Islet of Langerhans (tissue), 1 donor: Measurements from ENCODE around the gene KRTAP16-1.

ENCODE experiments used
- FAIRE-seq: peaks from one replicate; lab custom pipeline; 2011; peaks lifted over from hg19 to GRCh38; lab: Jason Lieb, UNC

The KRTAP16-1 gene

DNA sequence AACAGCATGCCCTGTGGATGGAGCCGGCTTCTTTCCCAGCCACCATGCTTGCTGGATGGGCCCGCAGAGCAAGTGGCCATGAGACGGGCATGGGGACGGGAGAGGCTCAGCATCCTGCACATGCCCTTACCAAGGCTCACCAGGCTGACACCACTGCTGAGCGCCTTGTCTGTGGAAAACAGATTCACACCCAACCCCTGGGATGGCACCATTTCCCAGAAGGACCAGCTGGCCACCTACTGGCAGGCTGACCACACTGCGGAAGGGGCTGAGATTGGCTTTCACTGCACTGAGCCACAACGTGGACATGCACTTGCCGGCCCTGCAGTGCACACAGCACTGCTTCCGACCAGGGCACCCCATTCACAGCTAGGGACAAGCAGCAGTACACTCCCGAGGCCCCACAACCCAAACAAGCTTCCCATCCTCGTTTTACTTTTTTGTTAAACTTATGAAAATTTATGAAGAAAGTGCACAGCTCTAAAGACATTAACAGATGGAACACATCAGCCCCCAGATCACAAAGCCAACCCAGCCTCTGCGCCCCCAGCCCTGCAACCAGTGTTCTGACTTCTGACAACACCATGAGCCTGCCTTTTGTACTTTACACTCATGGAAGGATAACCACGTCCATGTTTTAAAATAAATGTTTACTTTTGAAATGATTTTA, 20.3 kb upstream of the KRTAP16-1 start:
- no peak for FAIRE-seq

GRCh38 chr17:41328207-41328606, 19.1 kb upstream of the KRTAP16-1 start:
- no peak for FAIRE-seq

DNA sequence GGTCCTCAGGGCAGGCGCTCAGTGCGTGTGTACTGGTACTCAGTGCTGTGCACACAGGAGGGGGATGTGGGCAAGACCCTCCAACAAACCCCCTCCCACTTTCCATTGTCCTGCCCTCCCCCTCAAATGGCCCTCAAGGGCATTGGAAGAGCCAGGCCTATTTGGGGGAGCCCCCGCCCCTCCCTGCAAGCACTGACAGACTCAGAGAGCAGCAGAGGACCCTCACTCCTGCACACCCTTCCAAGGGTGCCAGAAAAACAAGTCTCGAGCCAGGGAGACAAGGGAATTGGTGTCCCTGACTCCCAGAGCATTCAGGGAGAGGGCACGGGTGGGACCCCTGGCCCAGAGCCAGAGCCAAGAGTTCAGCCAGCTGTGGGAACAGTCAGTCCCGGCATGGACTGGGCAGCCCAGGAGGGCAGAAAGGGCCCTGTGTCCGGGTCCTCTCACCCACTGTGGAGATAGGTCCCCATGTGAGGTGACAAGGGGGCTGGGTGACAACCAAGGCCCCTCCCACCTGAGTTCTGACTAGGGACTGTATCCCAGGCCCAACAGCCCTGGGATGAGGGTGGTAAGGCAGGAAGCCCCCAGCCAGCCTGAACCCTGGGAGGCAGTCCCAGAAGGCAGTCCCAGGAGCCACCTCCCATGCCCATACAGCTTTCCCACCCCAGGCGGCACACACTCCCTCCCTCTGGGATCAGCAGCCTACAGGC, 18.5 kb upstream of the KRTAP16-1 start:
- FAIRE-seq, result no peak

- no peak for FAIRE-seq
Measured at GRCh38 chr17:41326173-41327145, 17.4 kb upstream of the KRTAP16-1 start.

GRCh38 chr17:41325611-41326010, 16.5 kb upstream of the KRTAP16-1 start:
- no peak for FAIRE-seq

DNA sequence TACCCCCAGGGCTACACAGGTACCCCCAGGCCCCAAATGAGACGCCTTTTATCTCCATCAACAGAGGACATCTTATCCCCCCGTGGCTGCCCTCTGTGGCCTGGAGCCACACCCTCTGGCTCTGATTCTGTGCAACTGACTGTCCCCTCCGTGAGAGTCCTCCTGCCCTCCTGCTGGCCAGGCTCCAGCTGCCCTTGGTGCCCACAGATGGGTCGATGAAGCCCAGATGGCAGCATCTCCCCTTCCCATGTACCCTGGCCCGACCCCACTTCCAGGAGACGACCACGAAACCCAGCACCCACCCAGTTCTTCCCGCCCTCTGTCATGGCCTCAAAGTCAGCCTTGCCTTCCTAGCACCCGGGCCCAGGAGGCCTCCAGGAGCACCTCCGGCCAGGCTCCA, 16.0 kb upstream of the KRTAP16-1 start:
- no peak for FAIRE-seq

DNA sequence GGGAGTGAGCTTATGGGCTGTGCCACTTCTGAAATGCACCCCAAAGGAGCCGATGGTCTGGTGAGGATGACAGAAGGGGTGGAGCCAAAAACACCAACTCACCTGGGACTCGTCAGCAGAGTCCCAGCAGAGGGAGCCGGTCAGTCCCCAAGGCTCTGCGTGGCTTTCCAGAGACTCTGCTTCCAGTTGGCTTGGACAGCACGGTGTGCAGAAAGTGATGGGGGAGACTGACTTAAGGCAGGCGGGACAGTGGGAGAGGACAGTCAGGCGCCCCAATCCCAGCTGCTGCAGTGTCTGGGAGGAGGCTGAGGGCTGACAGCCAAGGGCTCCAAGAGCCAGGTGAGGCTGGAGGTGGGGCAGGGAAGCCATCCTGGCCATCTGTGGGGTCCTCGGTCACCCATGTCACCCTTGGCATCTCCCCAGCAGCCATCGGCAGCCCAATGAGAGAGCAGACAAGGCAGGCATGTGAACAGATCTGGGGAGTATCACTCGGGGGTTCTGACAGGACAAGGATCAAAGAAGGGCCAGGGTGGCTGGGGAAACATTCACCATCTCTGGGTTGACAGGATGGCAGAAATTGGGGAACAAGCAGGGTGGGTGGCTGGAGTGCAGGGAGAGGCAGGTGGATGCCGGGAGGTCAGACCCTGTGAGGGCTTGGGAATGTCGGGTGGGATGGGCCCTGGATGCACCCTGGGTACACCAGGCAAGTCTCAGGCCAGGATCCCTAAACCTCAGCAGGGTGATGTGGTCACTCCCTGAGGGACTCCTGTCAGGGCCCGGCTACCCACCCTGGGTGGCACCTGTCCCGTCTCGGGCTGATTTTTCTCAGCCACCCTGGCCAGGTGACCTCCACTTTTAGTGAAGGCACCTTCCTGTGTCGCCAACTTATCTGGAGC, 15.3 kb upstream of the KRTAP16-1 start:
- no peak for FAIRE-seq

DNA sequence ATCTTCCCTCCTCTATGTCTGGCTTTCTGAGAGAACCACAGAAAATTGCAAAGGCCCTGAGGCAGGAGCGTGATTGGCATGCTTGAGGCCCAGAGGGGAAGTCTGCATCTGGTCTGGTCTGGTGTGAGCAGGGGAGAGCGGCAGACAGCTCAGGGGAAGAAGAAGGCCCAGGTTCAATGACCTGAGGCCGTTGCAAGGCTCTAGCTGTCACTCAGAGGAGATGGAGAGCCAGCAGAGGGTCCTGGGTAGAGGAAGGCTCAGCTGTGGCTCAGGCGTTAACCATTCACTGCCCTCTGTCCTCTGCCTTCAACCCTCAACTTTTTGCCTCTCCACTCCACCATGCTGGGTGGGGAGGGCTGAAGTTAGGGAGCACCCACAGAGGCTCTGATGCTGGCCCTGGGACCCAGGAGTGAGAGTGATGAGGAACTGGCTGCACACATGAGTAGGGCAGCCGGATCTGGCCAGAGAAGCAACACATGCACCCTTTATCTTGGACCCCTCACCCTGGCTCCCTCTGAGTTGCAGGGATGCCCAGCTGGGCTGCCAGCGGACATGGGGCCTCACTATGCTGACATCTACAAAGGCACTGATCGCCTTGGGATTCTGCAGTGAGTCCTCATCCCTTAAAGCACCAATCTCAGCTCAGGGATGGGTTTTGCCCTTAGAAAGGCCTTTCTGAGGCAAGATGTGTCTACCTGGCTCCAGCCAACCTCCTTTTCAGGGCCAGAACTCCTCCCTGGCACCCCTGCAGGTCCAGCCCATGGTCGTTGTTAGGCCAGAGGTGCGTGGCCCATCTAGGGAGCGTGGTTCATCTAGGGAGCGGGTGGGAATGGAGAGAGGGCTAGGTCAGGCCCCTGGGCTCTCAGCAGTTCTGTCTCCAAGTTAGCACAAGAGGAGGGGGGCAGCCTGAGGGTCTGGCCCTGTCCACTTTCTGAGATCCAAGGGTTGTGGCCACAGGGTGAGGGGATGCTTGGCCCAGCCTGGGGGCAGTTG, 14.1 kb upstream of the KRTAP16-1 start:
- no peak for FAIRE-seq

DNA sequence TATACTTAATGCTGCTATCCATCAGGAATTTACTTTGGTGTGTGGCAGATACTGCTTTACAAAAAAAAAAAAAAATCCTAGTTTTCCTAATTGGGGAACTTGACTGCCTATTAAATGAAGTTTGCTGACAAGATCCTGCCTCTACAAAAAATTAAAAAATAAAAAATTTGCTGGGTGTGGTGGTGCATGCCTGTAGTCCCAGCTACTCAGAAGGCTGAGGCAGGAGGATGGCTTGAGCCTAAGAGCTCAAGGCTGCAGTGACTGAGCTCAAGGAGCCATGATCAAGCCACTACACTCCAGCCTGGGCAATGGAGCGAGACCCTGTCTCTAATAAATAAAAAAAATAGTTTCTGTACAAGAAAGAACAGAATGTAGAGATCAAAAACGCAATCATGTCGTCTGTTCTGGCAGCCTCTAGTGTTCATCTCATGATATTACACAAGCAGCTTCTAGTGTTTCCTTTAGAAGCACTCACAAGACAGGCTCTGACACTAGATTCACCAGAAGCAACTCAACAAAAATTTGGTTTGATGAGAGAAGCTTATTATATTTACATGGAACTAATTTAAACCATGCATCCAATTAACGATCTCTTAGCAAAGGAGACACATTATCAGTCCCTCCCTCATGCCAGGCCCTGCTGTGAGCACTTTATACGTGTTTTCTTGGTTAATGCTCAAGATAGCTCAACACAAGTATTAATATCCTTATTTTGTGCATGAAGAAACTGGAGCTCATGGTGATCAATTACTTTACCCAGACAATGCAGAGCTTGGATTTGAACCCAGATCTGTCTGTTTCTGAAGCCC, 13.2 kb upstream of the KRTAP16-1 start:
- FAIRE-seq, result peak; percentile 97

DNA sequence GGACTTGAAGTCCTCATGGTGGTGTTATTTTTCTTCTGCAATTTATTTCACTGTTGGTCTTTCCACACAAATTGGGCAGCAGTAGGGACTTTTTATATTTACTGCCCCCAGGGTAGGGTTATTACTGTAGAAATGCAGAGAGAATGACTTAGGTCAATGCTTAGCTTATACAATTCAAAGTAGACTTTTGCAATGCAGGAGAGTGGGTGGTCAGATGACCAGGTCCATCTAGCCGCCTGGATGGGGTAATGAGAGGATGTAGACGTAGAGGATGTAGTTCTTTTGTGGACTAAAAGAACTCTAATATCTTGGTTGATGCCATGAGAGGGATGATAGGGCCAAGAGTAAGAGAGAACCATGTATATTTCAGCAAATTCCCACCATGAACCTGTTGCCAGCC, 9.1 kb upstream of the KRTAP16-1 start:
- no peak for FAIRE-seq

GRCh38 chr17:41315814-41316445, 6.8 kb upstream of the KRTAP16-1 start:
- FAIRE-seq, result no peak

- FAIRE-seq, result no peak
Measured at GRCh38 chr17:41315204-41315794, 6.2 kb upstream of the KRTAP16-1 start, which contains the start of gene KRTAP17-1. KRTAP17-1 (minus strand) TSS chr17:41315710; CDS start chr17:41315650, 60 bp downstream.

GRCh38 chr17:41311111-41311510, 2.0 kb upstream of the KRTAP16-1 start:
- FAIRE-seq, result no peak

GRCh38 chr17:41308251-41308917, 725 bp downstream of the KRTAP16-1 start:
- peak; percentile 5 for FAIRE-seq

DNA sequence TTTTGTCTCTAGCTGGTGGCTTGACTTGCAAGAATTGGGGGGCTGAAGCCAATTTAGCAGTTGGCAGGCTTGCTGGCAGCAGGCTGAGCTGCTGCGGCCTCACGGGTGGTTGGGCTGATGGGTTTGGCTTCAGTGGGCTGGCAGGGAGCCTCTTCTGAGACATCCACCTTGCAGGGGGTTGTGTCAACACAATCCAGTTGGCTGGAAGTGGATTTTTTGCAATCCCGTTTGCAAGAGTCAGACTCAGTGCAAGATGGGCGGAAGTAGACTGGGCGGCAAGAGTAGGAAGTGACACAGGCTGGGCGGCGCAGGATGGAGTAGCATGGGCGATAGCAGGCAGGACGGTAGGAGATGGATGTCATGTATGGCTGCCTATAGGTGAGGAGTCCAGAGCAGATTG, 1.5 kb downstream of the KRTAP16-1 start:
- FAIRE-seq, result no peak

DNA sequence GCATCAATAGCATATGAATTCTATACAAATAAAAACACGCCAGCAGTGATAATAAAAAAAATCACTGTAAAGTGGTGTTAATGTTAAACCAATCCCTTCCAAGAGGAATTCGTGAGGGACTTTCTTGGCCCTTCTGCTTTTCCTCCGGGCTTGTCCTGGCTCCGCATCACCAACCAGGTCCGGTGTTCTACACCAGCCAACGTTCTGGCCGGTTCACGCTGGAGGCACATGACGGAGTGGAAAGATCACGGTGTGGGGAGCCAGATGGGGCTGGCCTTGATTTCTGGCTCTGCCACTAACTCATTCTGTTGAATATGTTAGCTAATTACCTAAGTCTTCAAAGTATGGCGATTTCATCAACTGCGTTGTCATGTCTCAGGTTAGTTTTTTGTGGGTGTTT, 5.0 kb downstream of the KRTAP16-1 start:
- FAIRE-seq, result no peak

GRCh38 chr17:41302981-41303380, 6.1 kb downstream of the KRTAP16-1 start:
- FAIRE-seq, result no peak
